Astrocyte of the cerebellum (primary cell): ENCODE data around the gene FBXO7.
A peak's percentile ranks its signal among the peaks of the same experiment; 100 is the strongest.

Source experiments
- DNase-seq: peaks from one replicate; pipeline ENCODE4 v3.0.0-alpha.2; 2011; ENCODE audit warnings: low read depth
- H3K4me3 ChIP-seq: 2 replicates; pipeline ENCODE4 v1.5.1; 2011; ENCODE audit warnings: mild to moderate bottlenecking, low read depth, low read length, moderate library complexity
- CTCF ChIP-seq: IDR thresholded peaks from 2 replicates; pipeline ENCODE4 v1.5.1; 2012; ENCODE audit warnings: low read length, low read depth, moderate library complexity, mild to moderate bottlenecking; ENCODE audit errors: missing control alignments
- in situ Hi-C: cut with HindIII; loops from 2 replicates; pipeline ENCODE4 v1.10.0; 2017; ENCODE audit warnings: low sequenced_read_pairs

FBXO7 gene

GRCh38 chr22:32474635-32475467, at the start of gene FBXO7:
Gene FBXO7 (plus strand): TSS chr22:32474811. CDS start chr22:32475003, 192 bp downstream.
- peak; percentile 82 for DNase-seq
- in situ Hi-C loops = no loop called here
- TF ChIP-seq CTCF = peak; percentile 18
- peak within 1 kb of the TSS; percentile 78 for H3K4me3 ChIP-seq

- no peak for TF ChIP-seq CTCF
- H3K4me3 ChIP-seq = no peak overlapping the region
- in situ Hi-C loops = no loop called here
- DNase-seq = no peak
These were observed 47.7 kb upstream of the FBXO7 start for GRCh38 chr22:32426881-32427280.

GRCh38 chr22:32430352-32430751, 44.3 kb upstream of the FBXO7 start:
- in situ Hi-C loops = no loop called here
- TF ChIP-seq CTCF = no peak
- no peak for DNase-seq
- H3K4me3 ChIP-seq = no peak overlapping the region

- in situ Hi-C loops = no loop called here
- no peak for DNase-seq
- no peak overlapping the region for H3K4me3 ChIP-seq
- TF ChIP-seq CTCF = no peak
These were observed 30.5 kb upstream of the FBXO7 start for GRCh38 chr22:32444068-32444467.

- H3K4me3 ChIP-seq = no peak overlapping the region
- no peak for DNase-seq
- in situ Hi-C loops = no loop called here
These were observed 28.3 kb upstream of the FBXO7 start for GRCh38 chr22:32446321-32446720.

GRCh38 chr22:32448980-32449379, 25.6 kb upstream of the FBXO7 start:
- DNase-seq = no peak
- H3K4me3 ChIP-seq = no peak overlapping the region
- in situ Hi-C loops = no loop called here
- no peak for TF ChIP-seq CTCF

More at GRCh38 chr22:32446321-32446720, 28.3 kb upstream of the FBXO7 start:
- no peak for TF ChIP-seq CTCF
